Right kidney (tissue), 1 donor: ENCODE results near the gene LGALS3.

ENCODE experiments used
- DNase-seq: peaks from one replicate; pipeline ENCODE4 v3.0.0-alpha.2; 2016

LGALS3 gene

GRCh38 chr14:55111122-55111708 is 17.8 kb upstream of the LGALS3 start:
- DNase-seq, result no peak

GRCh38 chr14:55114720-55115119 is 14.3 kb upstream of the LGALS3 start:
- DNase-seq, result no peak

GRCh38 chr14:55115460-55115859 is 13.6 kb upstream of the LGALS3 start:
- DNase-seq, result no peak

GRCh38 chr14:55115861-55116245 is 13.2 kb upstream of the LGALS3 start:
- DNase-seq, result no peak

- no peak for DNase-seq
These were observed 12.6 kb upstream of the LGALS3 start for GRCh38 chr14:55116246-55117030.

- no peak for DNase-seq
These were observed 11.1 kb upstream of the LGALS3 start for GRCh38 chr14:55117803-55118441.

- no peak for DNase-seq
These were observed 10.3 kb upstream of the LGALS3 start for GRCh38 chr14:55118761-55119160.

GRCh38 chr14:55120571-55121495 is 8.2 kb upstream of the LGALS3 start:
- DNase-seq, result no peak

GRCh38 chr14:55121628-55122439 is 7.2 kb upstream of the LGALS3 start:
- no peak for DNase-seq

GRCh38 chr14:55122440-55122986 is 6.5 kb upstream of the LGALS3 start:
- DNase-seq, result no peak

GRCh38 chr14:55123101-55123500 is 6.0 kb upstream of the LGALS3 start:
- no peak for DNase-seq

GRCh38 chr14:55123852-55124639 is 5.0 kb upstream of the LGALS3 start:
- DNase-seq, result no peak

- DNase-seq, result no peak
These were observed 4.2 kb upstream of the LGALS3 start for GRCh38 chr14:55124774-55125386.

- no peak for DNase-seq
These were observed 3.6 kb upstream of the LGALS3 start for GRCh38 chr14:55125403-55125802.

- DNase-seq, result no peak
These were observed 3.0 kb upstream of the LGALS3 start for GRCh38 chr14:55126034-55126433.

- no peak for DNase-seq
These were observed 2.1 kb upstream of the LGALS3 start for GRCh38 chr14:55126932-55127459.

GRCh38 chr14:55127460-55127951 is 1.5 kb upstream of the LGALS3 start:
- no peak for DNase-seq

- DNase-seq, result no peak
These were observed 516 bp upstream of the LGALS3 start for GRCh38 chr14:55128386-55129085.
